Ectodermal cell (in vitro differentiated cells): ENCODE measurements around the gene CDH13.

Experiments
- H3K27ac ChIP-seq: 2 replicates; pipeline ENCODE4 v1.7.0; 2013; ENCODE audit warnings: mild to moderate bottlenecking, low read depth, low read length; ENCODE audit not compliant: insufficient read depth, poor library complexity, severe bottlenecking
- H3K27me3 ChIP-seq: 2 replicates; pipeline ENCODE4 v1.7.0; 2013; ENCODE audit warnings: mild to moderate bottlenecking, low read length; ENCODE audit not compliant: insufficient read depth, control insufficient read depth, poor library complexity, severe bottlenecking
- H3K36me3 ChIP-seq: one replicate; pipeline ENCODE4 v1.7.0; 2013; ENCODE audit warnings: low read length; ENCODE audit not compliant: control insufficient read depth, insufficient read depth
- H3K4me1 ChIP-seq: one replicate; pipeline ENCODE4 v1.7.0; 2013; ENCODE audit warnings: low read length; ENCODE audit not compliant: control insufficient read depth, insufficient read depth
- H3K4me3 ChIP-seq: 2 replicates; pipeline ENCODE4 v1.7.0; 2013; ENCODE audit warnings: low read depth, low read length, control low read depth; ENCODE audit not compliant: insufficient read depth
- H3K9me3 ChIP-seq: 2 replicates; pipeline ENCODE4 v1.7.0; 2013; ENCODE audit warnings: mild to moderate bottlenecking, low read length, moderate library complexity; ENCODE audit not compliant: control insufficient read depth
- WGBS, 2 experiments: methylation state at CpG; one replicate each; pipeline ENCODE4 v1.1.7; 2013; ENCODE audit warnings: missing lambda C conversion rate in 2 of 2; 5-methylcytosine and 5-hydroxymethylcytosine counted together

The CDH13 gene

GRCh38 chr16:82703871-82704768, 77.4 kb downstream of the CDH13 start:
- H3K27ac ChIP-seq: no peak overlapping the region
- H3K9me3 ChIP-seq: no peaks in the 10 kb centered on the region
- H3K27me3 ChIP-seq: no peaks in the 10 kb centered on the region
- H3K36me3 ChIP-seq: no peaks in the 10 kb centered on the region
- peaks cover 3% of the 10 kb centered on the region for H3K4me1 ChIP-seq
- 77 to 80% methylated on average over 7 of the region's 7 CpGs for WGBS, 2 experiments
- no peak overlapping the region for H3K4me3 ChIP-seq

GRCh38 chr16:82709987-82710386, 83.2 kb downstream of the CDH13 start:
- Histone ChIP-seq H3K36me3 (no peaks in the 10 kb centered on the region), H3K4me3 (no peak overlapping the region), H3K27ac (no peak overlapping the region), H3K27me3 (no peaks in the 10 kb centered on the region), H3K9me3 (no peaks in the 10 kb centered on the region), H3K4me1 (no peaks in the 10 kb centered on the region)
- 77 to 78% methylated on average over 2 of the region's 3 CpGs for WGBS, 2 experiments

GRCh38 chr16:82713778-82714177, 87.0 kb downstream of the CDH13 start:
- H3K27ac ChIP-seq: no peak overlapping the region
- H3K36me3 ChIP-seq: no peaks in the 10 kb centered on the region
- H3K4me1 ChIP-seq: no peaks in the 10 kb centered on the region
- no peaks in the 10 kb centered on the region for H3K27me3 ChIP-seq
- no peaks in the 10 kb centered on the region for H3K9me3 ChIP-seq
- H3K4me3 ChIP-seq: no peak overlapping the region
- WGBS, 2 experiments: 91 to 92% methylated on average over 4 of the region's 4 CpGs

- Histone ChIP-seq H3K4me1 (no peaks in the 10 kb centered on the region), H3K36me3 (no peaks in the 10 kb centered on the region), H3K4me3 (no peak overlapping the region), H3K9me3 (no peaks in the 10 kb centered on the region), H3K27me3 (no peaks in the 10 kb centered on the region), H3K27ac (no peak overlapping the region)
- WGBS, 2 experiments: 96 to 97% methylated on average over 7 to 8 of the region's 8 CpGs
These were observed 88.4 kb downstream of the CDH13 start for GRCh38 chr16:82715160-82715559.

GRCh38 chr16:82715833-82716232, 89.1 kb downstream of the CDH13 start:
- no peaks in the 10 kb centered on the region for H3K9me3 ChIP-seq
- WGBS, 2 experiments: 90 to 91% methylated on average over 3 of the region's 3 CpGs

GRCh38 chr16:82716361-82716855, 89.6 kb downstream of the CDH13 start:
- WGBS, 2 experiments: 87 to 96% methylated on average over 3 of the region's 3 CpGs

More at GRCh38 chr16:82715833-82716232, 89.1 kb downstream of the CDH13 start:
- H3K4me1 ChIP-seq: no peaks in the 10 kb centered on the region
- no peak overlapping the region for H3K27ac ChIP-seq
- no peak overlapping the region for H3K4me3 ChIP-seq
- no peaks in the 10 kb centered on the region for H3K36me3 ChIP-seq
- no peaks in the 10 kb centered on the region for H3K27me3 ChIP-seq

GRCh38 chr16:82720414-82720813, 93.6 kb downstream of the CDH13 start:
- Histone ChIP-seq H3K27me3 (no peaks in the 10 kb centered on the region), H3K4me1 (no peaks in the 10 kb centered on the region)
- WGBS, 2 experiments: 82 to 100% methylated on average over 2 of the region's 3 CpGs

More at GRCh38 chr16:82716361-82716855, 89.6 kb downstream of the CDH13 start:
- Histone ChIP-seq H3K27me3 (no peaks in the 10 kb centered on the region), H3K36me3 (no peaks in the 10 kb centered on the region), H3K9me3 (no peaks in the 10 kb centered on the region), H3K4me3 (no peak overlapping the region), H3K27ac (no peak overlapping the region), H3K4me1 (no peaks in the 10 kb centered on the region)

GRCh38 chr16:82726306-82726705, 99.5 kb downstream of the CDH13 start:
- H3K4me3 ChIP-seq: no peak overlapping the region
- no peaks in the 10 kb centered on the region for H3K9me3 ChIP-seq
- no peaks in the 10 kb centered on the region for H3K27me3 ChIP-seq
- H3K27ac ChIP-seq: no peak overlapping the region
- no peaks in the 10 kb centered on the region for H3K4me1 ChIP-seq
- no peaks in the 10 kb centered on the region for H3K36me3 ChIP-seq
- 95 to 100% methylated on average over 2 of the region's 2 CpGs for WGBS, 2 experiments

More at GRCh38 chr16:82720414-82720813, 93.6 kb downstream of the CDH13 start:
- Histone ChIP-seq H3K4me3 (no peak overlapping the region), H3K36me3 (no peaks in the 10 kb centered on the region), H3K27ac (no peak overlapping the region), H3K9me3 (no peaks in the 10 kb centered on the region)

GRCh38 chr16:82728901-82729300, 102.1 kb downstream of the CDH13 start:
- Histone ChIP-seq H3K36me3 (no peaks in the 10 kb centered on the region), H3K4me3 (no peak overlapping the region), H3K27me3 (no peaks in the 10 kb centered on the region), H3K9me3 (no peaks in the 10 kb centered on the region), H3K27ac (no peak overlapping the region), H3K4me1 (no peaks in the 10 kb centered on the region)
- 100% methylated on average over 1 to 2 of the region's 2 CpGs for WGBS, 2 experiments

- no peaks in the 10 kb centered on the region for H3K36me3 ChIP-seq
- 86 to 98% methylated on average over 1 to 2 of the region's 2 CpGs for WGBS, 2 experiments
- H3K27ac ChIP-seq: no peak overlapping the region
- no peaks in the 10 kb centered on the region for H3K27me3 ChIP-seq
- no peaks in the 10 kb centered on the region for H3K9me3 ChIP-seq
- H3K4me1 ChIP-seq: no peaks in the 10 kb centered on the region
- H3K4me3 ChIP-seq: no peak overlapping the region
These were observed 104.1 kb downstream of the CDH13 start for GRCh38 chr16:82730901-82731300.
